HEK293 (cell line): ENCODE results near the gene OR4M1.

ENCODE experiments used
- CTCF ChIA-PET: fragments of 350-600 bp; formaldehyde crosslinking; extraction: SDS; loops from one replicate; lab custom pipeline; 2021; ENCODE audit warnings: antibody characterized with exemption; lab: Yijun Ruan, JAX
- POLR2A ChIA-PET: fragments of 300-600 bp; formaldehyde crosslinking; extraction: SDS; loops from one replicate; lab custom pipeline; 2020; ENCODE audit warnings: antibody characterized with exemption, inconsistent platforms; lab: Yijun Ruan, JAX
- H3K27ac ChIP-seq: fragments of 200-500 bp; sonication (Bioruptor generic); 2 replicates; pipeline ENCODE4 v1.5.1; 2014; ENCODE audit warnings: low read depth, low read length, control low read depth, inconsistent platforms; ENCODE audit errors: extremely low read depth
- H3K36me3 ChIP-seq, 2 experiments: fragments of 200-500 bp in 1 of 2; sonication (Bioruptor generic) in 1 of 2; 1 replicate in 1 of 2; 2 replicates in 1 of 2; pipeline ENCODE4 v1.5.1; 2014 to 2017; ENCODE audit warnings: inconsistent platforms in 2 of 2, low read length in 2 of 2; ENCODE audit not compliant: control insufficient read depth in 2 of 2, insufficient read depth in 1 of 2
- H3K4me1 ChIP-seq: fragments of 200-500 bp; sonication (Bioruptor generic); 2 replicates; pipeline ENCODE4 v1.5.1; 2014; ENCODE audit warnings: mild to moderate bottlenecking, low read length, inconsistent platforms; ENCODE audit not compliant: control insufficient read depth, insufficient read depth
- H3K4me3 ChIP-seq: 2 replicates; pipeline ENCODE4 v1.5.1; 2011; ENCODE audit warnings: low read depth, mild to moderate bottlenecking, control low read depth, low read length, moderate library complexity
- H3K9me3 ChIP-seq: fragments of 200-500 bp; sonication (Bioruptor generic); 2 replicates; pipeline ENCODE4 v1.5.1; 2014; ENCODE audit warnings: low read depth, low read length, inconsistent platforms; ENCODE audit not compliant: control insufficient read depth, insufficient read depth
- KLF7 ChIP-seq: fragments of 450-650 bp; formaldehyde crosslinking; IDR thresholded peaks from 2 replicates; pipeline ENCODE4 v1.5.1; 2016; ENCODE audit warnings: missing biosample characterization, missing genetic modification characterization, borderline replicate concordance
- KLF9 ChIP-seq: fragments of 450-650 bp; formaldehyde crosslinking; IDR thresholded peaks from 2 replicates; pipeline ENCODE4 v1.5.1; 2016; ENCODE audit warnings: missing biosample characterization, missing genetic modification characterization, low read depth
- OVOL3 ChIP-seq: fragments of 450-650 bp; formaldehyde crosslinking; IDR thresholded peaks from 2 replicates; pipeline ENCODE4 v1.5.1; 2016; ENCODE audit warnings: missing biosample characterization, missing genetic modification characterization
- ZBTB21 ChIP-seq: fragments of 450-650 bp; formaldehyde crosslinking; IDR thresholded peaks from 2 replicates; pipeline ENCODE4 v1.5.1; 2017; ENCODE audit warnings: missing biosample characterization, missing genetic modification characterization
- ZNF214 ChIP-seq: fragments of 450-650 bp; formaldehyde crosslinking; IDR thresholded peaks from 2 replicates; pipeline ENCODE4 v1.5.1; 2017; ENCODE audit warnings: missing biosample characterization, mild to moderate bottlenecking, missing genetic modification characterization, borderline replicate concordance
- ZNF239 ChIP-seq: fragments of 450-650 bp; formaldehyde crosslinking; IDR thresholded peaks from 2 replicates; pipeline ENCODE4 v1.5.1; 2016; ENCODE audit warnings: missing biosample characterization, missing genetic modification characterization
- ZNF37A ChIP-seq: fragments of 450-650 bp; IDR thresholded peaks from 2 replicates; pipeline ENCODE4 v1.5.1; 2018; ENCODE audit warnings: missing biosample characterization, missing genetic modification characterization
- ZNF555 ChIP-seq: fragments of 450-650 bp; formaldehyde crosslinking; conservative IDR thresholded peaks from 2 replicates; pipeline ENCODE4 v1.5.1; 2017; ENCODE audit warnings: missing biosample characterization, mild to moderate bottlenecking, missing genetic modification characterization, inconsistent platforms
- ZNF585B ChIP-seq: fragments of 450-650 bp; formaldehyde crosslinking; IDR thresholded peaks from 2 replicates; pipeline ENCODE4 v1.5.1; 2016; ENCODE audit warnings: missing biosample characterization, missing genetic modification characterization
- ZNF624 ChIP-seq: fragments of 450-650 bp; formaldehyde crosslinking; IDR thresholded peaks from 2 replicates; pipeline ENCODE4 v1.5.1; 2017; ENCODE audit warnings: missing biosample characterization, missing genetic modification characterization
- TF ChIP-seq, protein P1 (sequence below): fragments of 450-650 bp; formaldehyde crosslinking; IDR thresholded peaks from 2 replicates; pipeline ENCODE4 v1.5.1; 2017; ENCODE audit warnings: missing biosample characterization, missing genetic modification characterization
- TF ChIP-seq, protein P2 (sequence below): fragments of 450-650 bp; formaldehyde crosslinking; IDR thresholded peaks from 2 replicates; pipeline ENCODE4 v1.5.1; 2016; ENCODE audit warnings: missing biosample characterization, missing genetic modification characterization
- TF ChIP-seq, protein P3 (sequence below): fragments of 450-650 bp; formaldehyde crosslinking; IDR thresholded peaks from 2 replicates; pipeline ENCODE4 v1.5.1; 2016; ENCODE audit warnings: missing biosample characterization, missing genetic modification characterization
- TF ChIP-seq, protein P4 (sequence below): fragments of 450-650 bp; formaldehyde crosslinking; IDR thresholded peaks from 2 replicates; pipeline ENCODE4 v1.5.1; 2016; ENCODE audit warnings: missing biosample characterization, missing genetic modification characterization
- TF ChIP-seq, protein P5 (sequence below): IDR thresholded peaks from 2 replicates; pipeline ENCODE4 v1.6.1; 2011; ENCODE audit warnings: mild to moderate bottlenecking, low read depth, low read length, borderline replicate concordance
- TF ChIP-seq, protein P6 (sequence below): fragments of 450-650 bp; formaldehyde crosslinking; IDR thresholded peaks from 2 replicates; pipeline ENCODE4 v1.5.1; 2017; ENCODE audit warnings: missing biosample characterization, missing genetic modification characterization

OR4M1 gene

DNA sequence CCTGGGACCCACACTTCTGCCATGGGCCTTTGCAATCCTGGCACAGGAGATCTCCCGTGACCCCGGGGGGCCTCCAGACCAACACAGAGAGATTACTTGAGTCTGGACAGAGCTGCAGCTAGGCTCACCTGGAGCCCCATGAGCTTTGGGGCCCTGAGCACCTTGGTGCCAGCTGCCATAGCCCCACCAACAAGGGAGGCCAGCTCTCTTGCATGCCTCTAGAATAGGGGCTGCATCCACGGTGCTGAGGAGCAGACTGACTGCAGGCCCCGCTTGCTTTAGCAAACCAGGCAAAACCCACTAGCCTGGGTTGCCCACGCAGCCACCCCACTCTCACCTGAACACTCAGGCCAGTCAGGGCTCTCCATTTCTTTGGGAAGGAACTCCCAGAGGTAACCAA, 26.6 kb downstream of the OR4M1 start:
- Histone ChIP-seq H3K4me3 (no peak overlapping the region), H3K4me1 (no peaks in the 10 kb centered on the region), H3K36me3 (no peaks in the 10 kb centered on the region), H3K9me3 (no peaks in the 10 kb centered on the region), H3K27ac (no peak overlapping the region)
- ChIA-PET CTCF (interaction anchor here (0.6 kb wide), 1 partner anchor 598 kb away, joined by 4 read pairs; no protein-coding TSS in a partner anchor), POLR2A (no interaction called here)
- TF ChIP-seq ZNF555 (tag by site-specific recombination) = no peak
- TF ChIP-seq, protein P1, sequence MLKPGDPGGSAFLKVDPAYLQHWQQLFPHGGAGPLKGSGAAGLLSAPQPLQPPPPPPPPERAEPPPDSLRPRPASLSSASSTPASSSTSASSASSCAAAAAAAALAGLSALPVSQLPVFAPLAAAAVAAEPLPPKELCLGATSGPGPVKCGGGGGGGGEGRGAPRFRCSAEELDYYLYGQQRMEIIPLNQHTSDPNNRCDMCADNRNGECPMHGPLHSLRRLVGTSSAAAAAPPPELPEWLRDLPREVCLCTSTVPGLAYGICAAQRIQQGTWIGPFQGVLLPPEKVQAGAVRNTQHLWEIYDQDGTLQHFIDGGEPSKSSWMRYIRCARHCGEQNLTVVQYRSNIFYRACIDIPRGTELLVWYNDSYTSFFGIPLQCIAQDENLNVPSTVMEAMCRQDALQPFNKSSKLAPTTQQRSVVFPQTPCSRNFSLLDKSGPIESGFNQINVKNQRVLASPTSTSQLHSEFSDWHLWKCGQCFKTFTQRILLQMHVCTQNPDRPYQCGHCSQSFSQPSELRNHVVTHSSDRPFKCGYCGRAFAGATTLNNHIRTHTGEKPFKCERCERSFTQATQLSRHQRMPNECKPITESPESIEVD (tag by site-specific recombination) = no peak
- no peak for TF ChIP-seq ZNF624 (tag by site-specific recombination)
- no peak for TF ChIP-seq ZNF239
- no peak for TF ChIP-seq ZNF585B (tag by site-specific recombination)
- no peak for TF ChIP-seq KLF9 (tag by site-specific recombination)
- TF ChIP-seq, protein P2, sequence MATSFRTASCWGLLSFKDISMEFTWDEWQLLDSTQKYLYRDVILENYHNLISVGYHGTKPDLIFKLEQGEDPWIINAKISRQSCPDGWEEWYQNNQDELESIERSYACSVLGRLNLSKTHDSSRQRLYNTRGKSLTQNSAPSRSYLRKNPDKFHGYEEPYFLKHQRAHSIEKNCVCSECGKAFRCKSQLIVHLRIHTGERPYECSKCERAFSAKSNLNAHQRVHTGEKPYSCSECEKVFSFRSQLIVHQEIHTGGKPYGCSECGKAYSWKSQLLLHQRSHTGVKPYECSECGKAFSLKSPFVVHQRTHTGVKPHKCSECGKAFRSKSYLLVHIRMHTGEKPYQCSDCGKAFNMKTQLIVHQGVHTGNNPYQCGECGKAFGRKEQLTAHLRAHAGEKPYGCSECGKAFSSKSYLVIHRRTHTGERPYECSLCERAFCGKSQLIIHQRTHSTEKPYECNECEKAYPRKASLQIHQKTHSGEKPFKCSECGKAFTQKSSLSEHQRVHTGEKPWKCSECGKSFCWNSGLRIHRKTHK (tag by site-specific recombination) = no peak
- TF ChIP-seq, protein P3, sequence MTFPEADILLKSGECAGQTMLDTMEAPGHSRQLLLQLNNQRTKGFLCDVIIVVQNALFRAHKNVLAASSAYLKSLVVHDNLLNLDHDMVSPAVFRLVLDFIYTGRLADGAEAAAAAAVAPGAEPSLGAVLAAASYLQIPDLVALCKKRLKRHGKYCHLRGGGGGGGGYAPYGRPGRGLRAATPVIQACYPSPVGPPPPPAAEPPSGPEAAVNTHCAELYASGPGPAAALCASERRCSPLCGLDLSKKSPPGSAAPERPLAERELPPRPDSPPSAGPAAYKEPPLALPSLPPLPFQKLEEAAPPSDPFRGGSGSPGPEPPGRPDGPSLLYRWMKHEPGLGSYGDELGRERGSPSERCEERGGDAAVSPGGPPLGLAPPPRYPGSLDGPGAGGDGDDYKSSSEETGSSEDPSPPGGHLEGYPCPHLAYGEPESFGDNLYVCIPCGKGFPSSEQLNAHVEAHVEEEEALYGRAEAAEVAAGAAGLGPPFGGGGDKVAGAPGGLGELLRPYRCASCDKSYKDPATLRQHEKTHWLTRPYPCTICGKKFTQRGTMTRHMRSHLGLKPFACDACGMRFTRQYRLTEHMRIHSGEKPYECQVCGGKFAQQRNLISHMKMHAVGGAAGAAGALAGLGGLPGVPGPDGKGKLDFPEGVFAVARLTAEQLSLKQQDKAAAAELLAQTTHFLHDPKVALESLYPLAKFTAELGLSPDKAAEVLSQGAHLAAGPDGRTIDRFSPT (tag by site-specific recombination) = no peak
- TF ChIP-seq, protein P4, sequence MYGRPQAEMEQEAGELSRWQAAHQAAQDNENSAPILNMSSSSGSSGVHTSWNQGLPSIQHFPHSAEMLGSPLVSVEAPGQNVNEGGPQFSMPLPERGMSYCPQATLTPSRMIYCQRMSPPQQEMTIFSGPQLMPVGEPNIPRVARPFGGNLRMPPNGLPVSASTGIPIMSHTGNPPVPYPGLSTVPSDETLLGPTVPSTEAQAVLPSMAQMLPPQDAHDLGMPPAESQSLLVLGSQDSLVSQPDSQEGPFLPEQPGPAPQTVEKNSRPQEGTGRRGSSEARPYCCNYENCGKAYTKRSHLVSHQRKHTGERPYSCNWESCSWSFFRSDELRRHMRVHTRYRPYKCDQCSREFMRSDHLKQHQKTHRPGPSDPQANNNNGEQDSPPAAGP = no peak
- TF ChIP-seq ZNF37A (tag by site-specific recombination) = no peak
- no peak for TF ChIP-seq ZBTB21
- TF ChIP-seq OVOL3 (tag by site-specific recombination) = no peak
- TF ChIP-seq ZNF214 = no peak
- TF ChIP-seq, protein P5, sequence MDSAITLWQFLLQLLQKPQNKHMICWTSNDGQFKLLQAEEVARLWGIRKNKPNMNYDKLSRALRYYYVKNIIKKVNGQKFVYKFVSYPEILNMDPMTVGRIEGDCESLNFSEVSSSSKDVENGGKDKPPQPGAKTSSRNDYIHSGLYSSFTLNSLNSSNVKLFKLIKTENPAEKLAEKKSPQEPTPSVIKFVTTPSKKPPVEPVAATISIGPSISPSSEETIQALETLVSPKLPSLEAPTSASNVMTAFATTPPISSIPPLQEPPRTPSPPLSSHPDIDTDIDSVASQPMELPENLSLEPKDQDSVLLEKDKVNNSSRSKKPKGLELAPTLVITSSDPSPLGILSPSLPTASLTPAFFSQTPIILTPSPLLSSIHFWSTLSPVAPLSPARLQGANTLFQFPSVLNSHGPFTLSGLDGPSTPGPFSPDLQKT = no peak
- no peak for TF ChIP-seq KLF7 (tag by site-specific recombination)
- TF ChIP-seq, protein P6, sequence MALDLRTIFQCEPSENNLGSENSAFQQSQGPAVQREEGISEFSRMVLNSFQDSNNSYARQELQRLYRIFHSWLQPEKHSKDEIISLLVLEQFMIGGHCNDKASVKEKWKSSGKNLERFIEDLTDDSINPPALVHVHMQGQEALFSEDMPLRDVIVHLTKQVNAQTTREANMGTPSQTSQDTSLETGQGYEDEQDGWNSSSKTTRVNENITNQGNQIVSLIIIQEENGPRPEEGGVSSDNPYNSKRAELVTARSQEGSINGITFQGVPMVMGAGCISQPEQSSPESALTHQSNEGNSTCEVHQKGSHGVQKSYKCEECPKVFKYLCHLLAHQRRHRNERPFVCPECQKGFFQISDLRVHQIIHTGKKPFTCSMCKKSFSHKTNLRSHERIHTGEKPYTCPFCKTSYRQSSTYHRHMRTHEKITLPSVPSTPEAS (tag by site-specific recombination) = no peak
